Effector memory CD4-positive, alpha-beta T cell (primary cell): Measurements from ENCODE around the gene ELAVL4.

Experiments used
- DNase-seq, 3 donors: peaks; one replicate each; pipeline ENCODE4 v3.0.0-alpha.2; 2020
- H3K27ac ChIP-seq: 2 replicates; pipeline ENCODE4 v1.7.0; 2013; ENCODE audit warnings: mild to moderate bottlenecking, low read length, moderate library complexity; ENCODE audit not compliant: insufficient read depth, poor library complexity, severe bottlenecking
- H3K27me3 ChIP-seq: replicated peaks from 2 replicates; pipeline ENCODE4 v1.7.0; 2013; ENCODE audit warnings: mild to moderate bottlenecking, low read length; ENCODE audit not compliant: insufficient read depth, control insufficient read depth, poor library complexity, severe bottlenecking
- H3K36me3 ChIP-seq: 2 replicates; pipeline ENCODE4 v1.7.0; 2013; ENCODE audit warnings: mild to moderate bottlenecking, low read length, moderate library complexity; ENCODE audit not compliant: control insufficient read depth, insufficient read depth
- H3K4me1 ChIP-seq: 2 replicates; pipeline ENCODE4 v1.7.0; 2013; ENCODE audit warnings: low read length, mild to moderate bottlenecking; ENCODE audit not compliant: control insufficient read depth, insufficient read depth, poor library complexity, severe bottlenecking
- H3K4me3 ChIP-seq: 2 replicates; pipeline ENCODE4 v1.7.0; 2013; ENCODE audit warnings: low read length, low read depth, mild to moderate bottlenecking; ENCODE audit not compliant: insufficient read depth, poor library complexity, severe bottlenecking
- H3K9me3 ChIP-seq: 2 replicates; pipeline ENCODE4 v1.7.0; 2013; ENCODE audit warnings: mild to moderate bottlenecking, low read length, moderate library complexity; ENCODE audit not compliant: control insufficient read depth

The ELAVL4 gene

GRCh38 chr1:50231209-50231608 is 122.5 kb downstream of the ELAVL4 start:
- Histone ChIP-seq H3K27ac (no peak overlapping the region), H3K4me3 (no peak overlapping the region), H3K9me3 (no peaks in the 10 kb centered on the region), H3K36me3 (no peaks in the 10 kb centered on the region), H3K4me1 (no peaks in the 10 kb centered on the region), H3K27me3 (no peaks in the 10 kb centered on the region)
- DNase-seq = no peak

GRCh38 chr1:50232336-50232735 is 123.6 kb downstream of the ELAVL4 start:
- DNase-seq = no peak
- Histone ChIP-seq H3K9me3 (no peaks in the 10 kb centered on the region), H3K4me1 (no peaks in the 10 kb centered on the region), H3K4me3 (no peak overlapping the region), H3K27ac (no peak overlapping the region), H3K36me3 (no peaks in the 10 kb centered on the region), H3K27me3 (no peaks in the 10 kb centered on the region)

GRCh38 chr1:50236656-50237055 is 127.9 kb downstream of the ELAVL4 start:
- Histone ChIP-seq H3K4me3 (no peak overlapping the region), H3K4me1 (no peaks in the 10 kb centered on the region), H3K36me3 (no peaks in the 10 kb centered on the region), H3K27me3 (no peaks in the 10 kb centered on the region), H3K27ac (no peak overlapping the region), H3K9me3 (no peaks in the 10 kb centered on the region)
- DNase-seq = no peak

GRCh38 chr1:50237056-50237455 is 128.3 kb downstream of the ELAVL4 start:
- H3K36me3 ChIP-seq = no peaks in the 10 kb centered on the region

GRCh38 chr1:50243939-50244338 is 135.2 kb downstream of the ELAVL4 start:
- no peaks in the 10 kb centered on the region for H3K36me3 ChIP-seq
- no peaks in the 10 kb centered on the region for H3K27me3 ChIP-seq
- H3K9me3 ChIP-seq = no peaks in the 10 kb centered on the region
- H3K4me1 ChIP-seq = no peaks in the 10 kb centered on the region
- H3K4me3 ChIP-seq = no peak overlapping the region
- H3K27ac ChIP-seq = no peak overlapping the region
- DNase-seq = no peak

More at GRCh38 chr1:50237056-50237455, 128.3 kb downstream of the ELAVL4 start:
- no peaks in the 10 kb centered on the region for H3K27me3 ChIP-seq
- no peak for DNase-seq
- no peak overlapping the region for H3K27ac ChIP-seq
- no peaks in the 10 kb centered on the region for H3K4me1 ChIP-seq
- H3K9me3 ChIP-seq = no peaks in the 10 kb centered on the region
- no peak overlapping the region for H3K4me3 ChIP-seq

- DNase-seq = no peak
- Histone ChIP-seq H3K27ac (no peak overlapping the region), H3K4me1 (no peaks in the 10 kb centered on the region), H3K4me3 (no peak overlapping the region), H3K27me3 (no peaks in the 10 kb centered on the region), H3K36me3 (no peaks in the 10 kb centered on the region), H3K9me3 (no peaks in the 10 kb centered on the region)
Observed at GRCh38 chr1:50246869-50247268, 138.1 kb downstream of the ELAVL4 start.

GRCh38 chr1:50251702-50252101 is 143.0 kb downstream of the ELAVL4 start:
- Histone ChIP-seq H3K4me1 (no peaks in the 10 kb centered on the region), H3K27ac (no peak overlapping the region), H3K36me3 (no peaks in the 10 kb centered on the region), H3K27me3 (no peaks in the 10 kb centered on the region), H3K9me3 (no peaks in the 10 kb centered on the region), H3K4me3 (no peak overlapping the region)
- no peak for DNase-seq

- no peaks in the 10 kb centered on the region for H3K4me1 ChIP-seq
- no peak for DNase-seq
- H3K27me3 ChIP-seq = no peaks in the 10 kb centered on the region
- no peak overlapping the region for H3K4me3 ChIP-seq
- H3K36me3 ChIP-seq = no peaks in the 10 kb centered on the region
- H3K27ac ChIP-seq = no peak overlapping the region
- no peaks in the 10 kb centered on the region for H3K9me3 ChIP-seq
Observed at GRCh38 chr1:50252196-50252595, 143.5 kb downstream of the ELAVL4 start.
